SK-N-MC (cell line): ENCODE results near the gene LRRC55.
"Not testable (repeated sequence)": the region's sequence is repeated elsewhere in the genome, so short reads cannot be mapped to it uniquely, and the experiment has no call there.

Experiments
- DNase-seq: peaks from one replicate; pipeline ENCODE4 v3.0.0-alpha.2; 2011; ENCODE audit warnings: low read depth, low spot score
- H3K27ac ChIP-seq: fragments of 200-600 bp; sonication (generic); 2 replicates; pipeline ENCODE4 v1.5.1; 2016; ENCODE audit warnings: mixed run types
- H3K36me3 ChIP-seq: fragments of 200-600 bp; sonication (generic); 2 replicates; pipeline ENCODE4 v1.6.1; 2017; ENCODE audit warnings: antibody characterized with exemption, low read length, mixed read lengths; ENCODE audit not compliant: insufficient read depth
- H3K4me3 ChIP-seq: fragments of 200-600 bp; sonication (generic); 2 replicates; pipeline ENCODE4 v1.5.1; 2016
- H3K9ac ChIP-seq: fragments of 200-600 bp; sonication (generic); 2 replicates; pipeline ENCODE4 v1.8.0; 2017; ENCODE audit warnings: mixed run types, mixed read lengths; ENCODE audit not compliant: insufficient read length
- H3K9me3 ChIP-seq: fragments of 200-600 bp; sonication (generic); 2 replicates; pipeline ENCODE4 v1.6.1; 2017; ENCODE audit warnings: low read depth, mild to moderate bottlenecking, antibody characterized with exemption, low read length, moderate library complexity, mixed read lengths
- EZH2 ChIP-seq: fragments of 200-600 bp; sonication (generic); IDR thresholded peaks from one replicate; pipeline ENCODE4 v1.6.1; 2017; ENCODE audit warnings: antibody characterized with exemption
- FOXP2 ChIP-seq: optimal IDR thresholded peaks from 2 replicates; pipeline ENCODE3; 2011; ENCODE audit warnings: mild to moderate bottlenecking, moderate library complexity; ENCODE audit not compliant: insufficient read depth; ENCODE audit errors: extremely low read length, control extremely low read depth
- POLR2AphosphoS5 ChIP-seq: IDR thresholded peaks from 2 replicates; pipeline ENCODE4 v1.6.1; 2012; ENCODE audit warnings: mild to moderate bottlenecking, low read depth, low read length, borderline replicate concordance

The LRRC55 gene

GRCh38 chr11:57163160-57163868 lies 18.4 kb upstream of the LRRC55 start:
- TF ChIP-seq EZH2 = no peak
- no peak for TF ChIP-seq POLR2AphosphoS5
- no peak for TF ChIP-seq FOXP2
- H3K4me3 ChIP-seq = no peak overlapping the region
- no peak for DNase-seq
- H3K36me3 ChIP-seq = no peaks in the 10 kb centered on the region
- no peak overlapping the region for H3K27ac ChIP-seq
- no peaks in the 10 kb centered on the region for H3K9me3 ChIP-seq
- no peak overlapping the region for H3K9ac ChIP-seq

GRCh38 chr11:57164317-57164716 lies 17.4 kb upstream of the LRRC55 start:
- DNase-seq = no peak
- H3K36me3 ChIP-seq = no peaks in the 10 kb centered on the region
- H3K9ac ChIP-seq = no peak overlapping the region
- no peak overlapping the region for H3K27ac ChIP-seq
- H3K9me3 ChIP-seq = no peaks in the 10 kb centered on the region
- H3K4me3 ChIP-seq = no peak overlapping the region
- TF ChIP-seq FOXP2 (no peak), POLR2AphosphoS5 (no peak), EZH2 (no peak)

GRCh38 chr11:57167125-57167846 lies 14.5 kb upstream of the LRRC55 start:
- Histone ChIP-seq H3K9me3 (no peaks in the 10 kb centered on the region), H3K9ac (no peak overlapping the region), H3K4me3 (no peak overlapping the region), H3K36me3 (no peaks in the 10 kb centered on the region), H3K27ac (no peak overlapping the region)
- DNase-seq = no peak
- TF ChIP-seq FOXP2 (no peak), EZH2 (no peak), POLR2AphosphoS5 (no peak)

GRCh38 chr11:57169732-57170313 lies 11.9 kb upstream of the LRRC55 start:
- DNase-seq, H3K4me3 ChIP-seq, H3K9ac ChIP-seq, H3K36me3 ChIP-seq, H3K27ac ChIP-seq, H3K9me3 ChIP-seq: not testable (repeated sequence)

- Histone ChIP-seq H3K27ac (no peak overlapping the region), H3K36me3 (no peaks in the 10 kb centered on the region), H3K9ac (no peak overlapping the region), H3K4me3 (no peak overlapping the region), H3K9me3 (no peaks in the 10 kb centered on the region)
- no peak for TF ChIP-seq POLR2AphosphoS5
- no peak for TF ChIP-seq EZH2
- TF ChIP-seq FOXP2 = no peak
- no peak for DNase-seq
Observed at GRCh38 chr11:57172031-57172430, 9.7 kb upstream of the LRRC55 start.

- no peak overlapping the region for H3K4me3 ChIP-seq
- DNase-seq = no peak
- no peak overlapping the region for H3K9ac ChIP-seq
- H3K9me3 ChIP-seq = no peaks in the 10 kb centered on the region
- no peak for TF ChIP-seq POLR2AphosphoS5
- no peak for TF ChIP-seq FOXP2
- no peak for TF ChIP-seq EZH2
- no peak overlapping the region for H3K27ac ChIP-seq
- H3K36me3 ChIP-seq = no peaks in the 10 kb centered on the region
Observed at GRCh38 chr11:57174656-57175055, 7.1 kb upstream of the LRRC55 start.

- no peak for DNase-seq
- Histone ChIP-seq H3K4me3 (no peak overlapping the region), H3K9ac (no peak overlapping the region), H3K27ac (no peak overlapping the region), H3K9me3 (no peaks in the 10 kb centered on the region), H3K36me3 (no peaks in the 10 kb centered on the region)
- TF ChIP-seq EZH2 (no peak), POLR2AphosphoS5 (no peak), FOXP2 (no peak)
Observed at GRCh38 chr11:57175478-57175877, 6.3 kb upstream of the LRRC55 start.

- no peak for TF ChIP-seq FOXP2
- no peak for TF ChIP-seq EZH2
- no peak for TF ChIP-seq POLR2AphosphoS5
- no peaks in the 10 kb centered on the region for H3K9me3 ChIP-seq
- H3K4me3 ChIP-seq = no peak overlapping the region
- H3K36me3 ChIP-seq = no peaks in the 10 kb centered on the region
- H3K27ac ChIP-seq = no peak overlapping the region
- H3K9ac ChIP-seq = no peak overlapping the region
- no peak for DNase-seq
Observed at GRCh38 chr11:57178334-57178733, 3.4 kb upstream of the LRRC55 start.
